Upper lobe of left lung (tissue), 4 donors: ENCODE results near the gene LHFPL2.

ENCODE experiments used
- CTCF ChIP-seq, 6 experiments: fragments of 450-650 bp in 4 of 6; fragments of 200-600 bp in 2 of 6; sonication (generic) in 2 of 6; IDR thresholded peaks; one replicate each; pipeline ENCODE4 v1.5.1; 2016 to 2019; ENCODE audit warnings: antibody characterized with exemption in 6 of 6
- POLR2A ChIP-seq, 4 donors: fragments of 450-650 bp; IDR thresholded peaks; one replicate each; pipeline ENCODE4 v1.5.1; 2016 to 2017; ENCODE audit warnings: antibody characterized with exemption in 4 of 4, mild to moderate bottlenecking in 2 of 4
- POLR2AphosphoS5 ChIP-seq, 2 donors: sonication (generic); formaldehyde crosslinking; IDR thresholded peaks; one replicate each; pipeline ENCODE4 v1.5.1; 2017; ENCODE audit warnings: antibody characterized with exemption in 2 of 2

- no peak for TF ChIP-seq CTCF (IDR thresholded peaks at IDR 0.05)
- TF ChIP-seq POLR2AphosphoS5 (IDR thresholded peaks at IDR 0.05), result no peak
- no peak for TF ChIP-seq POLR2A (IDR thresholded peaks at IDR 0.05)
Measured at GRCh38 chr5:78633700-78634099, 14.9 kb downstream of the LHFPL2 start.
